ENCODE data around the gene NPR2. TPM values are rescaled to one million over a fixed set of nuclear protein-coding genes. Genes with fewer than 3 reads are reported as not detected.

Gene NPR2
- total RNA-seq, 2 experiments from 2014 or later, result 4.7 to 9.8 TPM

DNA sequence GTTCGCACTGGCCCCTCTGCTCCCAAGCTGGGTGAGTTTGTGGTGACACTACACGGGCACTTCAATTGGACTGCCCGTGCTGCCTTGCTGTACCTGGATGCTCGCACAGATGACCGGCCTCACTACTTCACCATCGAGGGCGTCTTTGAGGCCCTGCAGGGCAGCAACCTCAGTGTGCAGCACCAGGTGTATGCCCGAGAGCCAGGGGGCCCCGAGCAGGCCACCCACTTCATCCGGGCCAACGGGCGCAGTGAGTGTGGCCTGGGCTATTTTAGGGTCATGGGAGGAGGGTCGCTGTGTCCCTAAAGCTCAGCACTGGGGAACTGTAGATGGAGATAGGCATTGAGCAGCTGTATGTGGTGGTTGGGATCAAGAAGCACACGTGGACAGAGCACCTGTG, 1.4 kb downstream of the NPR2 start:
- no peaks in the 10 kb centered on the region for H3K9me2 ChIP-seq (ENCODE audit: insufficient read depth, low read length)
- peaks cover 9% of the 10 kb centered on the region for H3K4me1 ChIP-seq (ENCODE audit: insufficient read depth, low read length, poor library complexity, severe bottlenecking)
- ChIA-PET CTCF (ENCODE audit: unreplicated experiment) (interaction anchor here (1.1 to 1.4 kb wide), 2 partner anchors 33 to 43 kb away, joined by 3 read pairs; no protein-coding TSS in a partner anchor), POLR2A (interaction anchor here (2.0 kb wide), 1 partner anchor 16 kb away, joined by 4 read pairs; no protein-coding TSS in a partner anchor)
- BruUV-seq (replicated peaks), result no TSS peak
- no peak overlapping the region for H3K27ac ChIP-seq (ENCODE audit: low read depth, low read length, poor library complexity, severe bottlenecking)
- TF ChIP-seq, protein P1, sequence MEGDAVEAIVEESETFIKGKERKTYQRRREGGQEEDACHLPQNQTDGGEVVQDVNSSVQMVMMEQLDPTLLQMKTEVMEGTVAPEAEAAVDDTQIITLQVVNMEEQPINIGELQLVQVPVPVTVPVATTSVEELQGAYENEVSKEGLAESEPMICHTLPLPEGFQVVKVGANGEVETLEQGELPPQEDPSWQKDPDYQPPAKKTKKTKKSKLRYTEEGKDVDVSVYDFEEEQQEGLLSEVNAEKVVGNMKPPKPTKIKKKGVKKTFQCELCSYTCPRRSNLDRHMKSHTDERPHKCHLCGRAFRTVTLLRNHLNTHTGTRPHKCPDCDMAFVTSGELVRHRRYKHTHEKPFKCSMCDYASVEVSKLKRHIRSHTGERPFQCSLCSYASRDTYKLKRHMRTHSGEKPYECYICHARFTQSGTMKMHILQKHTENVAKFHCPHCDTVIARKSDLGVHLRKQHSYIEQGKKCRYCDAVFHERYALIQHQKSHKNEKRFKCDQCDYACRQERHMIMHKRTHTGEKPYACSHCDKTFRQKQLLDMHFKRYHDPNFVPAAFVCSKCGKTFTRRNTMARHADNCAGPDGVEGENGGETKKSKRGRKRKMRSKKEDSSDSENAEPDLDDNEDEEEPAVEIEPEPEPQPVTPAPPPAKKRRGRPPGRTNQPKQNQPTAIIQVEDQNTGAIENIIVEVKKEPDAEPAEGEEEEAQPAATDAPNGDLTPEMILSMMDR (conservative IDR thresholded peaks at IDR 0.05; ENCODE audit: low read length), result no peak
- no peak overlapping the region for H2AFZ ChIP-seq (ENCODE audit: low read length)
- no peaks in the 10 kb centered on the region for H3K9me3 ChIP-seq (ENCODE audit: low read length)
- no peaks in the 10 kb centered on the region for H4K20me1 ChIP-seq (ENCODE audit: insufficient read depth, low read length)
- no peak for DNase-seq (ENCODE audit: low spot score)
- H3K36me3 ChIP-seq (ENCODE audit: insufficient read depth, low read length), result no peaks in the 10 kb centered on the region; the same call in 1 of the 2 replicates
- intact Hi-C loops (cut with micrococcal nuclease; ENCODE audit: unreplicated experiment), result loop anchor here (10.0 kb wide), 1 partner anchor 232 kb away; no protein-coding TSS in a partner anchor
- H3K4me3 ChIP-seq (ENCODE audit: low read depth, low read length, poor library complexity, severe bottlenecking), result no peak overlapping the region
- no peaks in the 10 kb centered on the region for H3K79me2 ChIP-seq (ENCODE audit: insufficient read depth, low read depth, low read length)
- no peak overlapping the region for H3K4me2 ChIP-seq (ENCODE audit: low read length)

DNA sequence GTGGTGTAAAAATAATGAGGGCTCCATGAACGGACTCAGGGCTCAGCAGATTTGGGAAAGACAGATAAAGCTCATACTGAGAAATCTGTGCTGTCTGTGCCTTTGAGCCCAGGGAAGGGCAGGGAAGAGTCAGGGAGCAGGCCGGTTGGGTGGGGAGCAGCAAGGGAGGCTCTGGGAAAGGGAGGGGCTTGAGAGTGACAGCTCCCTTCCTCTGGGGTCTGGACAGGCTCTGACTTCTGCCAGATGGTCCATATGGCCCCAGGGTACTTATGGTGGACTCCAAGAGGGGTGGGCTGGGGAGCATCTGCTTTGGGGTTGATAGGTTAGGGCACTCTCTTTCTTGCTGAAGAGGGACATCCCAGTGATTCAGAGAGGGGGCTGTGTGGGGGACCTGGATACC, 2.1 kb downstream of the NPR2 start:
- no peak for DNase-seq (ENCODE audit: low spot score)
- Histone ChIP-seq H3K36me3 (ENCODE audit: insufficient read depth, low read length) (no peaks in the 10 kb centered on the region; the same call in 1 of the 2 replicates), H3K27ac (ENCODE audit: low read depth, low read length, poor library complexity, severe bottlenecking) (no peak overlapping the region), H3K79me2 (ENCODE audit: insufficient read depth, low read depth, low read length) (no peaks in the 10 kb centered on the region), H4K20me1 (ENCODE audit: insufficient read depth, low read length) (no peaks in the 10 kb centered on the region), H3K9me3 (ENCODE audit: low read length) (no peaks in the 10 kb centered on the region), H3K4me1 (ENCODE audit: insufficient read depth, low read length, poor library complexity, severe bottlenecking) (peaks cover 9% of the 10 kb centered on the region), H3K4me3 (ENCODE audit: low read depth, low read length, poor library complexity, severe bottlenecking) (no peak overlapping the region), H3K4me2 (ENCODE audit: low read length) (no peak overlapping the region), H3K9me2 (ENCODE audit: insufficient read depth, low read length) (no peaks in the 10 kb centered on the region), H2AFZ (ENCODE audit: low read length) (no peak overlapping the region)
- ChIA-PET CTCF (ENCODE audit: unreplicated experiment) (interaction anchor here (0.6 to 1.4 kb wide), 2 partner anchors 33 to 291 kb away, joined by 3 read pairs; no protein-coding TSS in a partner anchor), POLR2A (interaction anchor here (2.0 kb wide), 1 partner anchor 17 kb away, joined by 4 read pairs; no protein-coding TSS in a partner anchor)
- TF ChIP-seq, protein P1 (conservative IDR thresholded peaks at IDR 0.05; ENCODE audit: low read length), result no peak
- TF ChIP-seq EZH2phosphoT487 (IDR thresholded peaks at IDR 0.05; ENCODE audit: borderline replicate concordance, low read depth, low read length), result no peak
- no TSS peak for BruUV-seq (replicated peaks)
- intact Hi-C loops (cut with micrococcal nuclease; ENCODE audit: unreplicated experiment), result loop anchor here (10.0 kb wide), 1 partner anchor 231 kb away; no protein-coding TSS in a partner anchor

DNA sequence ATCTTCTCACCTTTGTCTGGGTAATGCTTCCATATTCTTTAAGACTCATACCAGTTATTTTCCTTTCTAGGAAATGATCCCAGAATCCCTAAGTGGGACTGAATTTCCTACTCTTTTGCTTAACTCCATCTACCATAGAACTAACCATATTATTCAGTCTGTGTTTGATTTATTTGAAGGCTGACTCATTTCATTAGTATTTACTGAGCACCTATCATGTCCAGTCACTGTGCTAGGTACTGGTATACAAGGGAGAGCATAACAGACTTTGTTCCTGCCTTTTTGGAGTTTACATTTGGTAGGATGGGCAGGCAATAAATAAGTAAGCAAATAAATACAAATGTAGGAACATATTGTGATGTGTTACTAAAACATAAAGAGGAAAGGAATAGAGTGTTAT, 4.3 kb downstream of the NPR2 start:
- H3K36me3 ChIP-seq (ENCODE audit: insufficient read depth, low read length), result no peaks in the 10 kb centered on the region; the same call in 1 of the 2 replicates
- intact Hi-C loops (cut with micrococcal nuclease; ENCODE audit: unreplicated experiment), result loop anchor here (10.0 kb wide), 1 partner anchor 229 kb away; no protein-coding TSS in a partner anchor
- H3K4me2 ChIP-seq (ENCODE audit: low read length), result no peak overlapping the region
- DNase-seq (ENCODE audit: low spot score), result no peak
- no TSS peak for BruUV-seq (replicated peaks)
- H4K20me1 ChIP-seq (ENCODE audit: insufficient read depth, low read length), result no peaks in the 10 kb centered on the region
- no peaks in the 10 kb centered on the region for H3K79me2 ChIP-seq (ENCODE audit: insufficient read depth, low read depth, low read length)
- no peak overlapping the region for H3K27ac ChIP-seq (ENCODE audit: low read depth, low read length, poor library complexity, severe bottlenecking)
- no peaks in the 10 kb centered on the region for H3K9me2 ChIP-seq (ENCODE audit: insufficient read depth, low read length)
- no peaks in the 10 kb centered on the region for H3K9me3 ChIP-seq (ENCODE audit: low read length)
- no peak for TF ChIP-seq EZH2phosphoT487 (IDR thresholded peaks at IDR 0.05; ENCODE audit: borderline replicate concordance, low read depth, low read length)
- TF ChIP-seq, protein P1 (conservative IDR thresholded peaks at IDR 0.05; ENCODE audit: low read length), result no peak
- no peak overlapping the region for H3K4me3 ChIP-seq (ENCODE audit: low read depth, low read length, poor library complexity, severe bottlenecking)
- POLR2A ChIA-PET, result no interaction called here
- CTCF ChIA-PET (ENCODE audit: unreplicated experiment), result no interaction called here
- H2AFZ ChIP-seq (ENCODE audit: low read length), result no peak overlapping the region
- peaks cover 9% of the 10 kb centered on the region for H3K4me1 ChIP-seq (ENCODE audit: insufficient read depth, low read length, poor library complexity, severe bottlenecking)
